ENCODE data around the gene GPC1. TPM values are rescaled to one million over a fixed set of nuclear protein-coding genes. Genes with fewer than 3 reads are reported as not detected.

The GPC1 gene
- total RNA-seq, 2 experiments from 2014 or later: 0.83 to 1.2 TPM

DNA sequence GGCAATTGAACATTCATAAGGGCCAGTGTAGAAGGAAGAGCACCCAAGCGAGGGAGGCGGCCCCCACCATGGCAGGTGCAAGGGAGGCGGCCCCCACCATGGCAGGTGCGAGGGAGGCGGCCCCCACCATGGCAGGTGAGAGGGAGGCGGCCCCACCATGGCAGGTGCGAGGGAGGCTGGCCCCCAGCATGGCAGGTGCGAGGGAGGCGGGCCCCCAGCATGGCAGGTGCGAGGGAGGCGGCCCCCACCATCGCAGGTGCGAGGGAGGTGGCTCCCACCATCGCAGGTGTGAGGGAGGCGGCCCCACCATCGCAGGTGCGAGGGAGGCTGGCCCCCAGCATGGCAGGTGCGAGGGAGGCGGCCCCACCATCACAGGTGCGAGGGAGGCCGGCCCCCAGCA, 24.7 kb upstream of the GPC1 start:
- POLR2A ChIA-PET: no interaction called here
- ATAC-seq (no peak), DNase-seq (no peak)
- Mint-ChIP-seq H3K9me3 (no peaks in the 10 kb centered on the region), H3K4me3 (no peak overlapping the region), H3K27ac (no peak overlapping the region), H3K4me1 (ENCODE audit: low read depth) (no peaks in the 10 kb centered on the region), H3K36me3 (ENCODE audit: low read depth) (no peaks in the 10 kb centered on the region), H3K27me3 (peaks cover 1% of the 10 kb centered on the region)
- TF ChIP-seq, protein P1, sequence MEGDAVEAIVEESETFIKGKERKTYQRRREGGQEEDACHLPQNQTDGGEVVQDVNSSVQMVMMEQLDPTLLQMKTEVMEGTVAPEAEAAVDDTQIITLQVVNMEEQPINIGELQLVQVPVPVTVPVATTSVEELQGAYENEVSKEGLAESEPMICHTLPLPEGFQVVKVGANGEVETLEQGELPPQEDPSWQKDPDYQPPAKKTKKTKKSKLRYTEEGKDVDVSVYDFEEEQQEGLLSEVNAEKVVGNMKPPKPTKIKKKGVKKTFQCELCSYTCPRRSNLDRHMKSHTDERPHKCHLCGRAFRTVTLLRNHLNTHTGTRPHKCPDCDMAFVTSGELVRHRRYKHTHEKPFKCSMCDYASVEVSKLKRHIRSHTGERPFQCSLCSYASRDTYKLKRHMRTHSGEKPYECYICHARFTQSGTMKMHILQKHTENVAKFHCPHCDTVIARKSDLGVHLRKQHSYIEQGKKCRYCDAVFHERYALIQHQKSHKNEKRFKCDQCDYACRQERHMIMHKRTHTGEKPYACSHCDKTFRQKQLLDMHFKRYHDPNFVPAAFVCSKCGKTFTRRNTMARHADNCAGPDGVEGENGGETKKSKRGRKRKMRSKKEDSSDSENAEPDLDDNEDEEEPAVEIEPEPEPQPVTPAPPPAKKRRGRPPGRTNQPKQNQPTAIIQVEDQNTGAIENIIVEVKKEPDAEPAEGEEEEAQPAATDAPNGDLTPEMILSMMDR (IDR thresholded peaks at IDR 0.05): no peak
- CTCF ChIA-PET: no interaction called here
- intact Hi-C loops (cut with micrococcal nuclease): no loop called here

DNA sequence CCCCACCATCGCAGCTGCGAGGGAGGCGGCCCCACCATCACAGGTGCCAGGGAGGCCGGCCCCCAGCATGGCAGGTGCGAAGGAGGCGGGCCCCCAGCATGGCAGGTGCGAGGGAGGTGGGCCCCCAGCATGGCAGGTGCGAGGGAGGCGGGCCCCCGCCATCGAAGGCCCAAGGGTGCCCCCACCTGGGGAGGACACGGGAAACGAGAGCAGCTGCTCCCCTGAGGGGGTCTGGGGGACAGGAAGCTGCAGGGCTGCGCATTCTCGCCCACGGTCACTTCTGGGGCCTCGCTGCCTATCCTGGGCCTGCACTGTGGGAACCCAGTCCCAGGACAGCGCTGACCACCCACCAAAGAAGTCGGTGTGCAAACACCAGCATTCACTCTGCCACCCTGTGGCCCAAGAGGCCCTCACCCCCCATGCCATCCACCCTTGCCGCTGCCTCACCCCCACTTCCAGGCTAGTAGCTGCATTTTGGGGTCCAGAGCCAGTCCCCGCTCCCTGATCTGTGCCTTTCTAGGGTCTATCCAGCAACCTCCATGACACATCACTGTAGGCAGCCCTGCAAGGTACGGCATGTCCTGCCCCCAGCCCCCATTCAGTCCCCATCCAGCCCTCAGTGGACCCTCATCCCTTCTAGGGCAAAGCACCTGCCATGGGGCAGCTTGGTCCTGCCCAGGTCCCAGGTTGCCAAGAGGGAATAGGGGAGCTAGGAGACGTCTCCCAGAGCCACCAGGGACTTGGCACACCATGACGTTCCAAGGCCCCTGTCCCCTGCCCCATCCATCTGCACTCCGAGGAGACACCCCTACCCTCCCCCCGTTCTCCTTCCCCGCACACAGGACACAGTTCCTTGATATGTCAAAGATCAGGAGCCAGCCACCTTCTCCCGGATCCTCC, 24.0 kb upstream of the GPC1 start:
- Mint-ChIP-seq H3K27ac (no peak overlapping the region), H3K9me3 (no peaks in the 10 kb centered on the region), H3K27me3 (peaks cover 1% of the 10 kb centered on the region), H3K4me3 (no peak overlapping the region), H3K36me3 (ENCODE audit: low read depth) (no peaks in the 10 kb centered on the region), H3K4me1 (ENCODE audit: low read depth) (no peaks in the 10 kb centered on the region)
- ATAC-seq: no peak
- TF ChIP-seq, protein P1 (IDR thresholded peaks at IDR 0.05): no peak
- POLR2A ChIA-PET: no interaction called here
- DNase-seq: no peak
- intact Hi-C loops (cut with micrococcal nuclease): no loop called here
- CTCF ChIA-PET: no interaction called here

DNA sequence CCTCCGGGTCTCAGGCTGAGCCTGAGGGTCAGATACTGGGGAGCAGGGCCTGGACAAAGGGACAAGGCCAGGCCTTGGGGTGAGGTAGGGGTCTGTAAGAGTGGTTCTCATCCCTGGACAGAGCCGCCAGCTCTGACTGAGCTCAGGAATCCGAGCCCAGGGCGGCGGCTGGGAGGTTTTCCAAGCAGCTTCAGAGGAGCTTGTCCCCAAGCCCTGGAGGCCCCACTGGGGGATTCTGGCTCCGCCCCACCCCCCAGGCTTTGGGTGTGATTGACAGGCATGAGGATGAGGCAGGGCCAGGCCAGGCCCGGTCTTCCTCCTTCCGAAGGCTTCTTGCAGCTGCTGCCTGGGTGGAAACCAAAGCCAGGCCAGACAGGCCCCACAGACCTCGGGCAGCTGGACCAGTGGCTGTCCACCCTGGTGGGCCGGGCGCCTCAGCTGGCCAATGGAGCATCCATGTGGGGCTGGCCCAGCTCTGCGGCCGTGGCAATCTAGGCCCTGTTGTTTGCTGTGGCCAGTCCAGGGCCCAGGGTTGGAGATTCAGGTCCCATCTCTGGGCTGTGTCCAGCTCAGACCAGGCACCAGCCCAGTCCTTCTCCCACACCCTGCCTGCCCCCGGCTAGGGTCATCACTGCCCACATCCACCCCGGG, 23.1 kb upstream of the GPC1 start:
- ATAC-seq: no peak
- no peak overlapping the region for H3K27ac Mint-ChIP-seq
- intact Hi-C loops (cut with micrococcal nuclease): no loop called here
- TF ChIP-seq, protein P1 (IDR thresholded peaks at IDR 0.05): no peak
- ChIA-PET CTCF (no interaction called here), POLR2A (interaction anchor here (0.9 kb wide), 1 partner anchor 22 kb away, joined by 3 read pairs; no protein-coding TSS in a partner anchor)
- H3K9me3 Mint-ChIP-seq: no peaks in the 10 kb centered on the region
- no peaks in the 10 kb centered on the region for H3K27me3 Mint-ChIP-seq
- no peaks in the 10 kb centered on the region for H3K4me1 Mint-ChIP-seq (ENCODE audit: low read depth)
- DNase-seq: no peak
- H3K4me3 Mint-ChIP-seq: no peak overlapping the region
- H3K36me3 Mint-ChIP-seq (ENCODE audit: low read depth): no peaks in the 10 kb centered on the region

DNA sequence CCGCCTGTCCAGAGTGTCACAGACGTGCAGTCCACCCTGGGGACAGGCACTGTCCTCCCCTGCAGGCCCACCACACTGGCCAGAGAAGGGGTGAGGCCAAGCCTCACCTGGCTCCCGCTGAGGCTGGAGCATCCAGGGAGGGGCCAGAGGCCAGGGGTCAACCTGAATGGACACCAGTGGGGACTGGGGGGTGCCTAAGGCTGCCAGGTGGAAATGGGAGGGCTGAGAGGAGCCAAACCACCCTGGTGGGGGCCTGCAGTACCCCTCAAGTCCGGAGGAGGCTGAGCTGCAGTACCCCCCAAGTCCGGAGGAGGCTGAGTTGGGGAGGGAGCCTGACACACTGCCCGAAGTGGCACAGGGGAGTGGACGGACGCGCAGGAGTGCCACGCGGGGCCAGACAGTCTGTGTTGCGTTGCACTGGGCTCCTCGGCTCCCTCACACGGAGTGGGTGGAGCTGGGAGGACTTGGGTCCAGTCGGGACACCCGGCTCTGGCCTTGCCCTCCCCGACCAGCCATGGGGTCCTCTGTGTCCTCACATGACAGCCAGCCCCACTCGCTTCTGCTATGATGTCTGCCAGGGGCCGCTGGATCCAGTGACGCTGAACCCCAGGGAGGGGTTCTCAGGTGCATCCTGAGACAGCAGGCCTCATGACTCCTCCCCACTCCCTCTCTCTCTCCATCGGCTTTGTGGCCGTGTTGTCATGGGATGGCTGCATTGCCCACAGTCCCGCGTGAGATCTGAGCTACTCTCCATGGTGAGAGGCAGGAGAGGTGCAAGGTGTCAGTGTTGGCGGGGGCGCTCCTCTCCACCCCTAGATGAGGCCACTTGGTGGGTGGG, 22.3 kb upstream of the GPC1 start:
- no peaks in the 10 kb centered on the region for H3K4me1 Mint-ChIP-seq (ENCODE audit: low read depth)
- ATAC-seq (no peak), DNase-seq (no peak)
- TF ChIP-seq, protein P1 (IDR thresholded peaks at IDR 0.05): no peak
- intact Hi-C loops (cut with micrococcal nuclease): no loop called here
- no peak overlapping the region for H3K4me3 Mint-ChIP-seq
- ChIA-PET CTCF (interaction anchor here (0.6 kb wide), 1 partner anchor 694 kb away, joined by 3 read pairs; no protein-coding TSS in a partner anchor), POLR2A (interaction anchor here (0.9 kb wide), 1 partner anchor 23 kb away, joined by 3 read pairs; no protein-coding TSS in a partner anchor)
- no peak overlapping the region for H3K27ac Mint-ChIP-seq
- no peaks in the 10 kb centered on the region for H3K27me3 Mint-ChIP-seq
- no peaks in the 10 kb centered on the region for H3K36me3 Mint-ChIP-seq (ENCODE audit: low read depth)
- peaks cover under 1% of the 10 kb centered on the region for H3K9me3 Mint-ChIP-seq

Data from activated CD8-positive, alpha-beta T cell treated with anti-CD3 and anti-CD28 coated beads for 36 hours (primary cell).